Dedifferentiated amniotic fluid mesenchymal stem cell (primary cell): ENCODE measurements around the gene MSLN.

Source experiments
- DNase-seq: peaks from one replicate; pipeline ENCODE4 v3.0.0-alpha.2; 2016; ENCODE audit errors: extremely low spot score

The MSLN gene

GRCh38 chr16:804193-805048, 43.9 kb downstream of the MSLN start:
- no peak for DNase-seq

- no peak for DNase-seq
Measured at GRCh38 chr16:805474-805873, 44.9 kb downstream of the MSLN start.

- peak; percentile 79 for DNase-seq
Measured at GRCh38 chr16:807347-808084, 47.0 kb downstream of the MSLN start.

- no peak for DNase-seq
Measured at GRCh38 chr16:808085-808386, 47.5 kb downstream of the MSLN start.

GRCh38 chr16:813204-813915, 52.8 kb downstream of the MSLN start:
- no peak for DNase-seq

GRCh38 chr16:813916-814412, 53.4 kb downstream of the MSLN start:
- no peak for DNase-seq

- no peak for DNase-seq
Measured at GRCh38 chr16:814974-815373, 54.4 kb downstream of the MSLN start.

- DNase-seq: no peak
Measured at GRCh38 chr16:815861-816260, 55.3 kb downstream of the MSLN start.

GRCh38 chr16:817001-817906, 56.7 kb downstream of the MSLN start:
- no peak for DNase-seq

GRCh38 chr16:818132-818531, 57.6 kb downstream of the MSLN start:
- no peak for DNase-seq
